Measurements from ENCODE around the gene PCYT1A.
"Not testable (repeated sequence)": the region's sequence is repeated elsewhere in the genome, so short reads cannot be mapped to it uniquely, and the experiment has no call there.

The PCYT1A gene

DNA sequence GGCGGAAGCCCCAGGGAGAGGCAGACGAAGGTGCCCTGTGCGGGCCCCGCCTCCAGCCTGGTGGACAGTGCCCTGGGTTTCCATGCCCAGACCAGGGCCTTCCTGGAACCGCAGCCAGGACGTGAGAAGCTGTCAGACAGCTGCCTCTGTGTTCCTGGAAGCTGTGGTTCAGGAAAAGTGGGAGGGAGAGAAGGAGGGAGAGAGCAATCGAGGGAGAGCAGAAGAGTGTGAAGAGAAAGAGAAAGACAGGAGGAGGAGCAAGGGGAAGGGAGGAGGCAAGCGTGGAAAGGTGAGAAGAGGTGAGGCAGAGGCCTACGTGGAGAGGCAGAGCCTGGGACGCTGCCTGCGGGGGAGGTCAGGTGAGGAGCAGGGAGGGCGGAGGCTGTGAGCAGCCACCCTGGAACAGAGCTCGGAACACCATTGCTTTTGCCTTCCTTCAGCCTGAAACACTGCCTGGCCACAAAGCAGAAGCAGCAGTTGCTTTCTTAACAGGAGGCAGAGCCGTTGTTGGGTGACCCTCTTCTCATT, 94.9 kb downstream of the PCYT1A start:
- H3K4me3 ChIP-seq (ENCODE audit: low read depth, low read length), result no peak overlapping the region
- in situ Hi-C loops (cut with HindIII; ENCODE audit: low sequenced_read_pairs), result no loop called here
- no peak for DNase-seq (ENCODE audit: low read depth)
- TF ChIP-seq, protein P1, sequence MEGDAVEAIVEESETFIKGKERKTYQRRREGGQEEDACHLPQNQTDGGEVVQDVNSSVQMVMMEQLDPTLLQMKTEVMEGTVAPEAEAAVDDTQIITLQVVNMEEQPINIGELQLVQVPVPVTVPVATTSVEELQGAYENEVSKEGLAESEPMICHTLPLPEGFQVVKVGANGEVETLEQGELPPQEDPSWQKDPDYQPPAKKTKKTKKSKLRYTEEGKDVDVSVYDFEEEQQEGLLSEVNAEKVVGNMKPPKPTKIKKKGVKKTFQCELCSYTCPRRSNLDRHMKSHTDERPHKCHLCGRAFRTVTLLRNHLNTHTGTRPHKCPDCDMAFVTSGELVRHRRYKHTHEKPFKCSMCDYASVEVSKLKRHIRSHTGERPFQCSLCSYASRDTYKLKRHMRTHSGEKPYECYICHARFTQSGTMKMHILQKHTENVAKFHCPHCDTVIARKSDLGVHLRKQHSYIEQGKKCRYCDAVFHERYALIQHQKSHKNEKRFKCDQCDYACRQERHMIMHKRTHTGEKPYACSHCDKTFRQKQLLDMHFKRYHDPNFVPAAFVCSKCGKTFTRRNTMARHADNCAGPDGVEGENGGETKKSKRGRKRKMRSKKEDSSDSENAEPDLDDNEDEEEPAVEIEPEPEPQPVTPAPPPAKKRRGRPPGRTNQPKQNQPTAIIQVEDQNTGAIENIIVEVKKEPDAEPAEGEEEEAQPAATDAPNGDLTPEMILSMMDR (IDR thresholded peaks at IDR 0.05; ENCODE audit: low read depth, low read length, missing control alignments), result no peak

DNA sequence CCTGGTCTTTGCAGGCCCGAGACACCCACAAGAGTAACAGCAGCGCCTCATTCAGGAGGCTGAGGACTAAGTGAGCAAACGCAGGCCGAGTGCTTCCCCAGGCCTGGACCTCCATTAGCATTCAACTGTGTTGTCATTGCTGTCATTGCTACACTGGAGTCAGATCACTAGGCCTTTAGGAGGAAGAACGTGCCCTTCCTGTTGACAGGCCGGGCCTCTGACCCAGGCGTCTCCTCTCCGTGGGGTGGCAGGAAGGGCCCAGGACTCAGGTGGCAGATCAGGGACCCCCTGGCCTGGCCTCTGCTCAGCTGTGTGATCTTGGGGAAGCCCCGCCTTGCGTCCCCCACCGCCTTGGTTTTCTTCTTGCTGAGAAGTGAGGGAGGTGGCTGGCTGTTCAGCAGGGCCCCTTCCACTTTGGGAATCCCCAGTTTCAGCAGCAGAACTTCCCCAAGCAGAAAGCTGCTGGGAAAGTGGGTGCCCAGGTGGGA, 95.4 kb downstream of the PCYT1A start:
- in situ Hi-C loops (cut with HindIII; ENCODE audit: low sequenced_read_pairs), result no loop called here
- TF ChIP-seq, protein P1 (IDR thresholded peaks at IDR 0.05; ENCODE audit: low read depth, low read length, missing control alignments), result no peak
- no peak overlapping the region for H3K4me3 ChIP-seq (ENCODE audit: low read depth, low read length)
- DNase-seq (ENCODE audit: low read depth), result no peak

DNA sequence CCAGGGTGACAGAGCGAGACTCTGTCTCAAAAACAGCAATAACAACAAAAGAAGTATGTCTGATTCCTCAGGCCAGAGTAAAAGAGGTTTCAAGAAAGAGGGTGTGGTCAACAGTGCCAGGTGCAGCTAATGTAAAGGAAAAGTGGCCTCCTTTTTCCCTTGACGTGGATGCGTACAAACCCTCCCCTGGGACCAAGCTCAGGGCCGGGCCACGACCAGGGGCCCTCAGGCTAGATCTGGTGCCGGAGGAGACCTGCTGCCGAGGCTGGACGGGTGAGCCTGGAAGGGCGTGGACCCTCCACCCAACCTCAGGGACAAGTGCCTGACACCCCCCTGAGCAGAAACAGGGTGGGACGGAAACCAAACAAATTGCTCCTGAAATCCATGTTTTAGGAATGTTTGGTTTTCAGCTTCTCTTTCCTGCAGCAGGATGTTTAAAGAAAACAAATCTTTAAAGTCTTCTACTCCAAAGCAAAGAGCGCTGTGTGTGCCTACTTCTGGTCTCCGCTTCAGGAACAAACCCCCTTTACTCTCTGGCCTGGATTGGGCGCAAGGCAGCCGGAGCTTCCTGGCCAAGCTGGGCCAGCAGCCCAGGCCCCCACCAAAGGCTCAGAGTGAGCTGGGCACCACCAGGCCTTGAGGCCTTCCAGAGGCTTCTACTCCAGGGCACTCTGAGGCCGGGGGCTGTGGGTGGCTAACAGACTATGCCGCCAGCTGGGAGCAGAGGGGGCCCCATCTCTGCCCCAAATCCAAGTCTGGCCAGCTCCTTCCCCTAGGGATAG, 97.8 kb downstream of the PCYT1A start:
- in situ Hi-C loops (cut with HindIII; ENCODE audit: low sequenced_read_pairs), result no loop called here
- no peak overlapping the region for H3K4me3 ChIP-seq (ENCODE audit: low read depth, low read length)
- TF ChIP-seq, protein P1 (IDR thresholded peaks at IDR 0.05; ENCODE audit: low read depth, low read length, missing control alignments), result no peak
- DNase-seq (ENCODE audit: low read depth), result no peak

DNA sequence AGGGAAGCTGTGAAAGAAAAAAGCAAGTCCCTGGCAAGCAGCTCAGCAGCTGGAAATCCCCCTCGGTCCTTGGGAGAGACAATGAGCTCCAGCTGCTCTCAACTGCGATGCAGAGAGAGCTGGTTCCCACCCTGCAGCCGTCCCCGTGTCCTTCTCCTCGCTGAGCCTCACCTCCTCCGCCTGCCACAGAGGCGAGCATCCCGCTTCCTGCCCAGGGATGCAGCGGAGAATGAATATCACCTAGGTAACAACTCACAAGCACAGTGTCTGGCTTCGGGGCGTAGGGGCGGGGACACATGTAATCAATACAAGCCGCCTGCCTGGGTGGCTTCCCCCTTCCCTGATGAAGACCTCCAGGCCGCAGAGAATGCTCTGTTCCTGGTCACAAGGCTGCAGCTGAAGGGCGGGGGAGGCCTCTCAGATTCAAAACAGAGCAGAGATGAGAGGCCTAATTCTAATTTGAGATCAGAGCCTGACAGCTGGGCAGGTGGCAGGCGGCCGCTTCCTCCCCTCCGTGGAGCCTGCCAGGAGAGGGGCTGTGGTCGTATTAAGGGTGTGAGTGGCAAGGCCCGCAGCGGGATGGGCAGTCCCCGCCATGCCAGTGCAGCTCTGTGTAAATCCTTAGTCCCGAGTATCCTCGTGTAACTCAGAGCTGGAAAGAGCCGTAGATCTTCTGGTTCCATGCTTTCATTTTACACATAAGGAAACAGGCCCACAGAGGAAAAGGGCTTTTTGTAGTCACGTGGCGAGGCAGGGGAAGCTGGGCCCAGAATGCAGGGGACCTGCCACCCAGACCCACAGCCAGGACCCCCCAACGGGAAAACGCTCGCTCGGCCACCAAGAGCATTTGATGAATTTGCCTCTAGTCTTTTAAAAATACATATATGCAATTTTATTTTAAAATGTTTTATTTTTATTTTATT, 100.6 kb downstream of the PCYT1A start:
- no peak overlapping the region for H3K4me3 ChIP-seq (ENCODE audit: low read depth, low read length)
- DNase-seq (ENCODE audit: low read depth), result no peak
- TF ChIP-seq, protein P1 (IDR thresholded peaks at IDR 0.05; ENCODE audit: low read depth, low read length, missing control alignments), result no peak
- in situ Hi-C loops (cut with HindIII; ENCODE audit: low sequenced_read_pairs), result no loop called here

DNA sequence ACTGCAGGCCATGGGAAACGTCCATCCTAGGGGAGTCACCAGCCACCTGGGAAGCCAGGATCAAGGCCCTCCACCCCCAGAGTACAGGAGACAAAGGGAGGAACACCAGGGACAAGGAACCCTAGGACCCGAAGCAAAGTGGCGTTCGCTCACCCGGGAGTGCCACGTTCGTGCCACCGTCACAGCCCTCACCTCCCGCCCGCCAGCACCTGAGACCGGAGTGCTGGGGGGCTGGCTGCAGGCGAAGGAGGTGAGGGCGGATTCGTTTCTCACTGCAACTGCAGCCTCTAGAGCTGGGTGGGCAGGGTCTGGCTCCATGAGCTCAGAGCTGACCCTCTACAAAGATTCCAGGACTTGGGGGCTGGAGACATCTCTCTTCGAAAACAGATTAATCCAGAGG, 102.6 kb downstream of the PCYT1A start:
- DNase-seq (ENCODE audit: low read depth), result no peak
- no peak overlapping the region for H3K4me3 ChIP-seq (ENCODE audit: low read depth, low read length)
- TF ChIP-seq, protein P1 (IDR thresholded peaks at IDR 0.05; ENCODE audit: low read depth, low read length, missing control alignments), result no peak
- in situ Hi-C loops (cut with HindIII; ENCODE audit: low sequenced_read_pairs), result no loop called here

DNA sequence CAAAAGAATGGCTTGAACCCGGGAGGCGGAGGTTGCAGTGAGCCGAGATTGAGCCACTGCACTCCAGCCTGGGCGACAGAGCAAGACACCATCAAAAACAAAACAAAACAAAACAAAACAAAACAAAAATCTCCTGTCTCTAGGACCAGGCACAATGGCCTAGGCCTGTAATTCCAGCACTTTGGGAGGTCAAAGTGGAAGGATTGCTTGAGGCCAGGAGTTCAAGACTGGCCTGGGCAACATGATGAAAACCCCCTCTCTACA, 103.4 kb downstream of the PCYT1A start:
- H3K4me3 ChIP-seq (ENCODE audit: low read depth, low read length); DNase-seq (ENCODE audit: low read depth); in situ Hi-C loops (cut with HindIII; ENCODE audit: low sequenced_read_pairs): not testable (repeated sequence)
